ENCODE measurements around the gene RFX2. TPM values are rescaled to one million over a fixed set of nuclear protein-coding genes. Genes with fewer than 3 reads are reported as not detected.
A peak's percentile ranks its signal among the peaks of the same experiment; 100 is the strongest.
"Not testable (repeated sequence)": the region's sequence is repeated elsewhere in the genome, so short reads cannot be mapped to it uniquely, and the experiment has no call there.

Gene RFX2
- total RNA-seq, 1 donor from 2014 or later, result 7.3 TPM

- DNase-seq (ENCODE audit: low spot score in 2 of 2, unreplicated experiment in 2 of 2), result no peak
- Mint-ChIP-seq H3K27ac (peak overlapping the region; percentile 17), H3K4me1 (peaks cover 47% of the 10 kb centered on the region), H3K9me3 (no peaks in the 10 kb centered on the region), H3K36me3 (no peaks in the 10 kb centered on the region), H3K4me3 (no peak overlapping the region), H3K27me3 (ENCODE audit: low read depth) (no peaks in the 10 kb centered on the region)
- TF ChIP-seq CTCF (IDR thresholded peaks at IDR 0.05; ENCODE audit: unreplicated experiment), result no peak
Measured at GRCh38 chr19:5961969-5962945, 148.0 kb downstream of the RFX2 start.

DNA sequence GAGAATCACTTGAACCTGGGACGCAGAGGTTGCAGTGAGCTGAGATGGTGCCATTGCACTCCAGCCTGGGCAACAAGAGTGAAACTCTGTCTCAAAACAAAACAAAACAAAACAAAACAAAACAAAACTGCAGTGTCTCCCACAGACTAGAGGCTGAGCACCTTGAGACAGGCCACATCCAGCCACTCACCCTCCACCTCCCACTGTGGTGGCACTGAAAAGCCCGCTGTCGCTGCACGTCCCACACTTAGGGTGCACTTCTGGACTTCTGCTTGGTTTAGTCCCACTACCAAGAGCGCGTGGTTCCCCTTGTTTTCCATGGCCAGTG lies 148.7 kb downstream of the RFX2 start:
- not testable (repeated sequence) for H3K4me3 Mint-ChIP-seq; H3K9me3 Mint-ChIP-seq; DNase-seq (ENCODE audit: low spot score in 2 of 2, unreplicated experiment in 2 of 2); H3K27me3 Mint-ChIP-seq (ENCODE audit: low read depth); H3K36me3 Mint-ChIP-seq
- H3K27ac Mint-ChIP-seq, result peak overlapping the region; percentile 17
- peaks cover 46% of the 10 kb centered on the region for H3K4me1 Mint-ChIP-seq

- Mint-ChIP-seq H3K36me3 (no peaks in the 10 kb centered on the region), H3K27me3 (ENCODE audit: low read depth) (no peaks in the 10 kb centered on the region), H3K27ac (peak overlapping the region; percentile 47), H3K4me3 (no peak overlapping the region), H3K9me3 (no peaks in the 10 kb centered on the region), H3K4me1 (peaks cover 46% of the 10 kb centered on the region)
- DNase-seq (ENCODE audit: low spot score in 2 of 2, unreplicated experiment in 2 of 2), result no peak
- no peak for TF ChIP-seq CTCF (IDR thresholded peaks at IDR 0.05; ENCODE audit: unreplicated experiment)
Measured at GRCh38 chr19:5960005-5961001, 150.0 kb downstream of the RFX2 start.

DNA sequence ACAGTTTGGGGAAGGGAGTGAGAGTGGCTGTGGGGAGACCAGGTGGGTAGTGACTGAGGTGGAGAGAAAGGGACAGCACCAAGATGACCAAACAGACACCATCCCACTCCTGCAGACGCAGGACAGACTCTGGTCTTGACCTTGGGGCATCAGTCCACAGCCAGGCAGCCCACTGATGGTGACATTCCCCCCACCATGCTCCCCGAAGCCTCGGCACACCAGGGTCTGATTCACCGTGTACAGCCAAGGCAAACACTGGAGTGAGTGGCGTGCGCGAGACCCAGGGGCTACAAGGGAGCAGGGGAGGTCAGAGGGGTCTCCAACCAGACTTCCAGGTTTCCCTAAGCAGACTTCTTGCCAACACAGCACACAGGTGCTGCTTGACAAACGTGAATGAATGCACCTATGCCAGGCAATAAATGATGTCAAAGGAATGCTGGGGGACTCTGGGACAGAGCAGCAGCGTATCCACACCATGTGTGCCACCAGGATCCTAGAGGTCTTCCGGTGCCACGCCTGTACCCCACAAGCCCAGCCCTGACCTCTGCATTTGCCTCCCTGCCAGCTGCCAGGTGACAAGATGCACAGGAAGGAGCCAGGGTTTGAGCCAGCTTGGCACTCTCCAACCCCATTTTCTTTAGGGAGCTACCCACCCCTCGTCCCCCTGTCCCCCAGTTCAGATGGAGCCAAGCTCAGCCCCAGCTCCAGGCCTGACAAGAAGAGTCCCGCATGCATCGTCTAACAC lies 150.9 kb downstream of the RFX2 start:
- Mint-ChIP-seq H3K36me3 (no peaks in the 10 kb centered on the region), H3K4me1 (peaks cover 52% of the 10 kb centered on the region), H3K27ac (no peak overlapping the region), H3K9me3 (no peaks in the 10 kb centered on the region), H3K27me3 (ENCODE audit: low read depth) (no peaks in the 10 kb centered on the region), H3K4me3 (no peak overlapping the region)
- no peak for DNase-seq (ENCODE audit: low spot score in 2 of 2, unreplicated experiment in 2 of 2)
- TF ChIP-seq CTCF (IDR thresholded peaks at IDR 0.05; ENCODE audit: unreplicated experiment), result no peak

GRCh38 chr19:5958851-5959122 lies 151.5 kb downstream of the RFX2 start:
- Mint-ChIP-seq H3K4me1 (peaks cover 59% of the 10 kb centered on the region), H3K27ac (no peak overlapping the region), H3K27me3 (ENCODE audit: low read depth) (no peaks in the 10 kb centered on the region), H3K4me3 (no peak overlapping the region), H3K9me3 (no peaks in the 10 kb centered on the region), H3K36me3 (no peaks in the 10 kb centered on the region)
- no peak for TF ChIP-seq CTCF (IDR thresholded peaks at IDR 0.05; ENCODE audit: unreplicated experiment)
- no peak for DNase-seq (ENCODE audit: low spot score in 2 of 2, unreplicated experiment in 2 of 2)

All from mesothelial cell of epicardium (in vitro differentiated cells).